HG02678 (cell line): ENCODE measurements around the gene GOLGB1.
A peak's percentile ranks its signal among the peaks of the same experiment; 100 is the strongest.
"Not testable (repeated sequence)": the region's sequence is repeated elsewhere in the genome, so short reads cannot be mapped to it uniquely, and the experiment has no call there.

Source experiments
- ATAC-seq: cut with Tn5 transposase; IDR thresholded peaks from one replicate; pipeline ENCODE4 v1.9.1; 2021; ENCODE audit warnings: mild to moderate bottlenecking, moderate library complexity; ENCODE audit not compliant: unreplicated experiment

The GOLGB1 gene, protein sequence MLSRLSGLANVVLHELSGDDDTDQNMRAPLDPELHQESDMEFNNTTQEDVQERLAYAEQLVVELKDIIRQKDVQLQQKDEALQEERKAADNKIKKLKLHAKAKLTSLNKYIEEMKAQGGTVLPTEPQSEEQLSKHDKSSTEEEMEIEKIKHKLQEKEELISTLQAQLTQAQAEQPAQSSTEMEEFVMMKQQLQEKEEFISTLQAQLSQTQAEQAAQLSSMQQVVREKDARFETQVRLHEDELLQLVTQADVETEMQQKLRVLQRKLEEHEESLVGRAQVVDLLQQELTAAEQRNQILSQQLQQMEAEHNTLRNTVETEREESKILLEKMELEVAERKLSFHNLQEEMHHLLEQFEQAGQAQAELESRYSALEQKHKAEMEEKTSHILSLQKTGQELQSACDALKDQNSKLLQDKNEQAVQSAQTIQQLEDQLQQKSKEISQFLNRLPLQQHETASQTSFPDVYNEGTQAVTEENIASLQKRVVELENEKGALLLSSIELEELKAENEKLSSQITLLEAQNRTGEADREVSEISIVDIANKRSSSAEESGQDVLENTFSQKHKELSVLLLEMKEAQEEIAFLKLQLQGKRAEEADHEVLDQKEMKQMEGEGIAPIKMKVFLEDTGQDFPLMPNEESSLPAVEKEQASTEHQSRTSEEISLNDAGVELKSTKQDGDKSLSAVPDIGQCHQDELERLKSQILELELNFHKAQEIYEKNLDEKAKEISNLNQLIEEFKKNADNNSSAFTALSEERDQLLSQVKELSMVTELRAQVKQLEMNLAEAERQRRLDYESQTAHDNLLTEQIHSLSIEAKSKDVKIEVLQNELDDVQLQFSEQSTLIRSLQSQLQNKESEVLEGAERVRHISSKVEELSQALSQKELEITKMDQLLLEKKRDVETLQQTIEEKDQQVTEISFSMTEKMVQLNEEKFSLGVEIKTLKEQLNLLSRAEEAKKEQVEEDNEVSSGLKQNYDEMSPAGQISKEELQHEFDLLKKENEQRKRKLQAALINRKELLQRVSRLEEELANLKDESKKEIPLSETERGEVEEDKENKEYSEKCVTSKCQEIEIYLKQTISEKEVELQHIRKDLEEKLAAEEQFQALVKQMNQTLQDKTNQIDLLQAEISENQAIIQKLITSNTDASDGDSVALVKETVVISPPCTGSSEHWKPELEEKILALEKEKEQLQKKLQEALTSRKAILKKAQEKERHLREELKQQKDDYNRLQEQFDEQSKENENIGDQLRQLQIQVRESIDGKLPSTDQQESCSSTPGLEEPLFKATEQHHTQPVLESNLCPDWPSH (N-terminal part only)

DNA sequence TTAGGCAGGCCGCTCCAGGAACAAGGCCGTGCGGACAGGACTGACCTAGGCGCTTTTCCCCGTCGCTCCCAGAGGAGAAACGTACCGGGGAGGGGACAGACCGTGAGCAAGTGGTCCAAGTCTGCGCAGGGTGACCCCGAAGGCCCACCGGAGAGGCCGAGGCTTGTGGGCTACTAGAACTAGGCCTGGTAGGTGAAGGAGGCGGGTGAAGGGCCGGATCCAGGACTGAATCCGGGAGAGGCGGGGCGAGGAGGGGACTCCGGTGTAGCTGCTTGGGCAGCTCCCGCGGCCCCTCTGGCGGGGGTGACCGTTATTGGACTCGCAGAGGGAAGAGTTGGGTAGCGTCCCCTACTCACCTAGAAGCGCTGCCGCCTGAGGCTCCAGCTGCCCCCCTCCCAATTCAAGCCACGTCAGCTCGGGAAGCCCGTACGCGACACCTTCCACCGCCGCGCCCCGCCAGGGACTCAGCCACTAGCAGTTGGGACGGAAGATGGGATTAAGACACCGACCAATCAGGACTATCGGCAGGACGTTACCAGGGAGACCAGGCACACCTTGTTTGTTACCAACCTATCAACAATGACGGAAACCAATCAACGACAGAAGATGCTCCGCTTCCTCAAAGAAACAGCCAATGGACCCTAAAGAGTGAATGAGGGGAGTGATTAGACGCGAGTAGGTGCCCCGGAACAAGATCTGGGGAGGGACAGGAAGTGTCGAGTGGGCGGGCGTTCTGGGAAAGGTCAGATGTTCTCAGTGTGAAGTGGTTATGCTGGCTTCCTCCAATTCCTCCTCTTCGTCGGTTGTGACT, at the start of gene GOLGB1:
Gene GOLGB1 (minus strand): TSS at position 466 of the 811 bp plus-strand sequence. CDS start 18,770 bp downstream, outside the sequence.
- peak; percentile 96 for ATAC-seq

DNA sequence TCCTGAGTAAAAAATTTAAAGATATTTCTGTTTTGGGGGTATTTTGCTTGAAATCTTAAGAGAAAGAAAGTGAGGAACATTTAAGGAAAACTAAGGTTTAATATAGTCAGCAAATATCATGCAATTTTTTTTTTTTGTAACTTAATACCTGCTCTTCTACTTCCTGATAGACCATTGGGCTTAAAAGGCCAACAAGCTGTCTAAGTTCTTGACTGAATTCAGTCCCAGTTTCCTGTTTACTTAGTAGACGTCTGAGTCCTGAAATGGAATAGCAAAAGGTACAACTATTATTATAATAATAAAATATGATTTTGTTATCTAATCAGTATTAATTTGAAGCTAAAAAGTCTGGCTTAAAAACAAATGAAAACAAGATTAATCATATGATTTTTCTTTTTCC, 47.4 kb upstream of the GOLGB1 start:
- no peak for ATAC-seq

DNA sequence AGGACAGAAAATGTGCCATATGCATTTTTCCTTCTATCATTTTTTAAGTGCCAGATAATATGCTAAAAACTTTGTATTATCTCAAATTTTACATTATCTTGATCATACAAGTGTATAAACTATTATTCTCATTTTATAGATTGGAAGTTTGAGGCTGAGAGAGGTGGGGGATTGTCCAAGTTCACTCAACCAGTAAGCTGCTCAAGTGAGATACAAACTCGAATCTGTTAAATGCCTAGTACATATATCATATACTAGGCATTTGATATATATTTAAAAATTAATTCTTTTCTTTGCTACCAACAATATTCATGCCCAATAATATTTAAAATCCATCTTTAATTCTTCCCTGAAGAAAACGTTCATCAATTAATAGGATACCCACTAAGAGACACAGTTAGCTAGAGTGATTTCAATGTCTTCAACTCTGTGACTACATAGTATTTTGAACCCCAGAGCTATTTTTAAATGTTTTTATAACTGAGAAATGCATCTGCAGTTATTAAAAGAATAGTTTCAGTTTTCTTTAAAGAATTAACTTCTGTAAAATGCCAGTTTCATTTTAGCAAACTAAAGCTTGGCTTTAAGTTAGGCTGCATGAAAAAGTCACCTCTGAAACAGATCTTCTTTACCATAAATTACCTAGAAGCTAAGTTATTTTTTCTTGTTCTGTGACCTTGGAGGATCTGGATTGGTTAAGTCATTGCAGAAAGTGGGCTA, 44.9 kb upstream of the GOLGB1 start:
- peak; percentile 54 for ATAC-seq

DNA sequence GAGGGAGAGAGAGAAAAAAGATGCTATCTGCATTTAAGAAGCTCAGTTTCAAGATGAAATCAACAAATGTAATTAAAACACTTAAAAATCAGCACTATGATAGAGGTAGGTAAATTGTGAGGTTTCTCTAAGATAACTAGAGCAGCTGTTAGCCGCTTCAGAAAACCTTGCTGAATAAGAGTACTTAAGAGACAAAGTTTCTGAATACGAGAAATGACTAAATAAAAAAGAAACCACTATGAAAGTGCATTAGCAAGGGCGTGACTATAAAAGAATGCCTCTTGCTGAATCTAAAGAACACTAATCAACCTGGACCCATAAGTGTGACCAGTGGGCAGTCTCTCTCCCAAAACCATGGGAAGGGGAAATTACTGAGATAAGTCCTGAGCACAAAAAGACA, 43.5 kb upstream of the GOLGB1 start:
- peak; percentile 59 for ATAC-seq

DNA sequence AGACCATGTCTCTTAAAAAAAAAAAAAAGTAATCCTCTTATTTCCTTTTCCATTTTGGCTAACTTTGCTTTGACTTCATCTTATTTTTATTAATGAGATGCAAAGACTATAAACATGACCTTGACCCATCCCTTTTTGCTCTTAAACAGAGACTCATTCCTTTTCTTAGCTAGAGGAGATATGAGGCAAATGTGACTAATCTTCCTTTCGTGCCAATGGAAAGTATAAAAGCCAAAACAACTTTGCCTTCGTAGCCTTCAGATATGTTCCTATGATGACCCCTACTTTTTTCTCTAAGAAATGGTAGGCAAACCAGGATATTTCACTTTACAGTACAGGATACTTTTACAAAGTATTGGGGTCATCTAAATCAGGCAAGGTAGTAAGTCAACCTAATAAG, 36.9 kb upstream of the GOLGB1 start:
- no peak for ATAC-seq

DNA sequence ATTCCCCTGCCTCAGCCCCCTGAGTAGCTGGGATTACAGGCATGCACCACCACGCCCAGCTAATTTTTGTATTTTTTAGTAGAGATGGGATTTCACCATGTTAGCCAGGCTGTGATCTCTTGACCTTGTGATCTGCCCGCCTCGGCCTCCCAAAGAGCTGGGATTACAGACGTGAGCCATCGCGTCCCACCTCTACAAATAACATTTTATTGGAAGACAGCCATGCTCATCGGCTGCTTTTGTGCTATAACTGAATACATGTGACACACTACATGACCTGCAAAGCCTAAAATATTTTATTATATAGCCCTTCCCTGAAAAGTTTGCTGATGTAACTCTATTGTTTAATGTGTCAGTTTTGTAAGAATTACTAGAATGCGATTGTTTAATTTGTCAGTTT, 33.2 kb upstream of the GOLGB1 start:
- not testable (repeated sequence) for ATAC-seq

DNA sequence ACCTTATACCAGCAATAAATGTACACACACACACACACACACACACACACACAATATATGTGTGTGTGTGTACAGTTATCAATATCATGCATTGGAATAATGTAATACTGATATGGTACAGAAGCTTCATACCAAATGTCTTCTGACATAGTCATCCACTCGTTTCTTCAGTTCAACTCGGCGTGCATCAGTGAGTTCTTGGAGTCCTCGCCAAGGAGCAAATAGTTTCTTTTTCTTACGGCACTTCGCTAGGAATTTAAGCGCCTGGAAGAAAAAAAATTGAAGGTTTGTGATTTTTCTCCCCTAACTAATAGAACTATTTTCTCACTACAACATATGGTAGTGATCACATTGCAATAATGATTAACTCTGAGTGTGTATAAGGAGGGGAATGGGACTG, 32.1 kb upstream of the GOLGB1 start:
- no peak for ATAC-seq

DNA sequence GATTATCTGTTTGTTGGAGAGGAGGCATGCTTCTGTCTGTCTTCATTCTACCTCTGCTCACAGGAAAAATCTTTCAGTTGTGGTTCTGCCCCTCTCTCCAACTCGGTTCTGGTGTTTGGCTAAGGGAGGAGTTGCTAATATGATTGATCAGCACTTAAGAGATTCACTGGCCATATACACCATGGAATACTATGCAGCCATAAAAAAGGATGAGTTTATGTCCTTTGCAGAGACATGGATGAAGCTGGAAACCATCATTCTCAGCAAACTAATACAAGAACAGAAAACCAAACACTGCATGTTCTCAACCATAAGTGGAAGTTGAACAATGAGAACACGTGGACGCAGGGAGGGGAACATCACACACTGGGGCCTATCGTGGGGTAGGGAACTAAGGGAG, 25.6 kb upstream of the GOLGB1 start:
- not testable (repeated sequence) for ATAC-seq

DNA sequence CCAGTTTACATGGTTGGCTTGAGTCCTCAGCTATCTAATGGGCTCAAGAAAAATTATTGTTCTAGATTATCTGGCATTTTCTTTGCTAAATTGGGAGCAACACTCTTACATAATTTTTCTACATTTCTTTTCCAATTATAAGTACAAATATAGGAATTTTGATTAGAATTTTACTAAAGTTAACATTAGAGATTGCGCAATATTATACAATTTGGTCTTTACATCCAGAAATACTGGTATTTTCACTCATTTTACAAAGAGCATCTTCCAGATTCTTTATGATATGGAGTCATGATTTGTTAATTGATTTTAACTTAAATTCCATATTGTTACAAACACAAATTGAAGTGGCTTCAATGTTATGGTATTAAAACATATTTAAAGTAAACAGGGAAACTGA, 19.7 kb upstream of the GOLGB1 start:
- no peak for ATAC-seq

DNA sequence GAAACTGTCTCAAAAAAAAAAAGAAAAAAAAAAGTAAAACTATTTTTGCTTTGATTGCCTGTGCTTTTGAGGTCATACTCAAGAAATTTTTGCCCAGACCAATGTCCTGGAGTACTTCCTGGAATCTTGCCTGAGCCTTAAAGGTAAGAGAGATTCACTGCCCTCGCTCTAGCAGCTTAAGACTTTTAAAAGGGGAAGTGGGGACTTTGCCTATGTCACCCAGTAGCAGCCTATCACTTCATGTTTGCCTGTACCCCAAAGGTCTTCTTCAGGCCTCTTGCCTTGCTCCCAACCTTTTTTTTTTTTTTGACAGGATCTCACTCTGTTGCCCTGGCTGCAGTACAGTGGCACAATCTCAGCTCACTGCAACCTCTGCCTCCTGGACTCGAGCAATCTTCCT, 18.9 kb upstream of the GOLGB1 start:
- no peak for ATAC-seq

DNA sequence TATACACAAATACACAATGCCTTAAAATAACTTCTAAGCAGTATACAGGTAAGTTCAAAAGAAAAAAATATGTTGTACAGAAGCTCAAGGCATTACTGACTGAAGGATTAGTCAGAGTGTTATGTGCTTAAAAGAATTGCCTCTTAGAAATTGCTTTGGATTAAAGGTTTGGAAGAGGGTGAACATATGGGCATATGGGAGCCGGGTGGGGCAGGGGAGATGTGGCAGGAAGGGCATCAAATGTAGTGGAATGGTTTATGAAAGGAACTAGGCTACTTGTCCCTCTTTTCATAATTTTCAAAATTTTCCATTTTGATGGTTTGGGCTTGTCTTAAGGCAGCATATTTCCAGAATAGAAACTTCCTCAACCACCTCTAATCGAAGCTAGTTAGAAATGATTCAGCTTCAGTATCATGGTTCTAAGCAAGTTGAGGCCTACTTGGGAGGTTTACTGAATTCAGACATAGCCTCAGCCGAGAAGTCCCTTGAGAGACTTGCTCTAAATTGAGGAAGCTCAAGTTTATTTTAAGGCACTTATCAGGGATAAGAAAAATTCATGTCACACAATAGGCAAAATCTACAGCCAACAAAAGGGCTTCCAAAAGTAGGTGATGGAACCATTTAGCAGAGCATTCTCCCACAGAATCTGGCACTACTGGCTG, 10.1 kb upstream of the GOLGB1 start:
- ATAC-seq, result no peak

DNA sequence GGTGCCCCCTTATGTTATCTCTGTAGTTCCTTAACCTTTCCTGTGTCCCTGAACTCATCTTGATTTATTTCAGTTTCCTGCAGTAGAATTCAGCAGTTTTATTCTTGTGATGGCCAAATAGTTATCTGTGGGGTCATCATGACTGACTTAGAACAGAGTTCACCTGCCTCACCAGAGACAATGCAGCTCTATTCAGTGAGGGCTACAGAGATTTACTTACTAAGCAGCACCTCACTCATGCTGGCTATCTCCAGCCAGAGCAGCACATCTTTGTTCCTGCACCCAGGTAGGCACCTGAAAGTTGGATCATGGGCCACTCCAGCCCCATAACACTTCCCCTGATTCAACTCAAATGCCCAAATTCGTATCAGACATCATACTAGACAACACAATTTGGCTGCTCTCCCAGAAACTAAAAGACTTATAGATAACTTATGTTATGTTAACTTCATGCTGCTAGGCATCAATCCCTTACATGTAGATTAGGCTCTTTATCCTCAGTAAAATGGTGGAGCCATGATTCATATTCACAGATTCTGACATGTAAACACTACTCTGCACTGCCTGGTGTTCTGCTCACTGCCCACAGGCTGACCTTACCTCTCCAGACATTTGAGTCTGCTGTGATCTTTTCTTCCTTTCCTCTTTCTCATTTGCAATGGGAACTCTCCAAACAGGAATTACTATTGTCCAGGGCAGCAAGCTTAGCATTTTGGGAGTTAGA, 9.3 kb upstream of the GOLGB1 start:
- no peak for ATAC-seq

DNA sequence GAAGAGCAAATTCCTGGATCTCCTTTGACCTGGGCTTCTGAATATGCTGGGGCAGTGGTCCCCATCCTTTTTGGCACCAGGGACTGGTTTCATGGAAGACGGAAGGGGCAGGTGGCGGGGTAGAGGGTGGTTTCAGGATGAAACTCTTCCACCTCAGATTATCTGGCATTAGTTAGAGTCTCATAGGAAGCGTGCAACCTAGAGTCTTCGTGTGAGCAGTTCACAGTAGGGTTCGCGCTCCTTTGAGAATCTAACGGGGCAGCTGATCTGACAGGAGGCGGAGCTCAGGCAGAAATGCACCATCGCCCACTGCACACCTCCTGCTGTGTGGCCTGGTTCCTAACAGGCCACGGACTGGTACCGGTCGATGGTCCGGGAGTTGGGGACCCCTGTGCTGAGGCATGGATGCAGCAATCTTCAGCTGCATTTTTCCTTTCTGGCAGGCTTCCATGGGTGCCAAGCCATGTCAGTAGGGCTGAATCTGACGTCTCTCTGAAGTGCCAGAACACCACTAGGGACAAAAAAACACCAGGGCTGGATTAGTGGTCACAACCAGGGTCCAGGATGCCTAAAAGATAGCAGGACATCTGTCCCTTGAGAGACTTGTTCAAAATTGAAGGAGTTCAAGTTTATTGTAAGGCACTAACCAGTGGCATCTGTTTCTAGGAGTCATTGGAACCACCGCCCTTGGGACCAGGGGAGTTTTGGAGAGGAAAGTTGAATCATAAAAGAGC, 8.4 kb upstream of the GOLGB1 start:
- no peak for ATAC-seq

DNA sequence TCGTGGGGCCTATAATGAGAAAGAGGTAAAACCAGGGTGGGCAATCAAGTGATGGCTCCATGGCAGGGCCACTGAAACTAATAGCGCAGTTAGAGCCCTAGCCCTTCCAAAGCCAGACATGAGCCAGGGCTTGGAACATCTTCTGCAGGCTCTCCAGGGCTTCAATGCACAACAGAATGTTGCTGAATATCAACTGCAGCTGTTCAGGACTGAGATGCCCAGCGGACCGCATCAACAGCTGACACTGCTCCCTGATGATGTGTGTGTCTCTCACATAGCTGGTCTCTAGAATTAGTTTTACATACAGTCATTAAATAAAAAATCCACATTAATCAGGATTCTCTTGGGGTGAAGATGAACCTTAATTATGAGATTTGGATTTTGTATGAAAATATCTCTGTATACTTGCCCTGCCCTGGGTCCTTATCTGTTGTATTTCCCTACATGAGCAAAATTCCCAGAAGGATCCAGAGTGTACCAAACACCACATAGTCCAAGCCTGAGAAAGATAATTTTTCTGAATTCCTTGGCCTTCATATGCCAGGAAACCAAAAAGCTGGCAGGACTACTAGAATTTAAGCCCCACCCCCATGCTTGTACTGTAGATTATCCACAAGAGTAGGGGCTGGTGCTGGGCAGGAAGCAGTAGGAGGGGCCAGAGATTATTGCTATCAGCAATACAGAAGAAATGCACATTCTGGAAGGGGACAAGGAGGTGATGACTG, 7.7 kb upstream of the GOLGB1 start:
- no peak for ATAC-seq

DNA sequence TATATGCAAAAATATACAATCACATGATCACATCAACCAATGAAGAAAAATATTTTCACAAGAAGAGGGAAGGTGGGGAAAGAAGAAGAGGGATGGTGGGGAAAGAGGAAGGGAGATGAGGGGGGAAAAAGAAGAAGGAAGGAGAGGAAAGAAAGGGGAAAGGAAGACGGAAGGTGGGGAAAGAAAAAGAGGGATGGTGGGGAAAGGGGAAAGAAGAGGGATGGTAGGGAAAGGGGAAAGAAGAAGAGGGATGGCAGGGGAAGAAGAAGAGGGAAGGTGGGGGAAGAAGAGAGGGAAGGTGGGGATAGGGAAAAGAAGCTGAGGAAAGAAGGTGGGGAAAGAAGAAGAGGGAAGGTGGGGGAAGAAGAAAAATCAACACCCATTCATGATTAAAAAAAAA, 3.2 kb upstream of the GOLGB1 start:
- no peak for ATAC-seq

DNA sequence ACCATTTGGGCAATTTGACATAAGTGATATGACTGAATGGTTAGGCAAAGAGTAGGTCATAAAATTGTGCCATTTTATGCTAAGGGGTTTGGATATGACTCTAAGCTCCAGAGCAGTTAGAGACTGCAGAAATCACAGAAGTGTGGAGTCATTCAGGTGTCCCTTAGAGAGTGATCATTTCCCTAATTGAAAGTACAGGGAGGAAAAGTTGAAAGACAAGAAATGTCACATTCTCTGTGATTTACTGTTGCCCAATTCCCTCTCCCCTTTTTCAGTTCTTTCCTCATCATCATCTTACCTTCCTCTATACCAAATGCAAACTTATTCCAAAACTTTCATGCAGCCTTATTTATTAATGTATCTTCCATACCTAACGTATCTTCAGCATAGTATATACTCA, 2.7 kb upstream of the GOLGB1 start:
- ATAC-seq, result no peak

DNA sequence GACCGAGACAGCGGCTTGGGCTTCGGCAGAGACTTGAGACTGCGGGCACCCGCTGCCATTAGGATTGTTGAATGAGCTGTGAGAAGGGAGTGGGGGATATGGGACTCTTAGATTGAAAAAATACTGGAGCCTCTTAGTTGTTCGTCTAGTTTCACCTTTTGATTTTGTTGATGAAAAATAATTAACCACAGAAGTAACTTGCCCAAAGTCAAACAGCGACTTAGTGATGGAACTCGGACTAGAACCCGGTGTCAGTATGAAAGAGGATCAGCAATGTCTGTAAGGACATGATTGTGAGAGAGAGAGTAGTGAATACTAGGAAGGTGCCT, 510 bp upstream of the GOLGB1 start:
- ATAC-seq, result no peak
